Measurements from ENCODE around the gene SARM1. TPM values are rescaled to one million over a fixed set of nuclear protein-coding genes. Genes with fewer than 3 reads are reported as not detected.

The SARM1 gene
- total and polyA plus RNA-seq, 2 experiments from 2014 or later, result 14.5 to 19.5 TPM

DNA sequence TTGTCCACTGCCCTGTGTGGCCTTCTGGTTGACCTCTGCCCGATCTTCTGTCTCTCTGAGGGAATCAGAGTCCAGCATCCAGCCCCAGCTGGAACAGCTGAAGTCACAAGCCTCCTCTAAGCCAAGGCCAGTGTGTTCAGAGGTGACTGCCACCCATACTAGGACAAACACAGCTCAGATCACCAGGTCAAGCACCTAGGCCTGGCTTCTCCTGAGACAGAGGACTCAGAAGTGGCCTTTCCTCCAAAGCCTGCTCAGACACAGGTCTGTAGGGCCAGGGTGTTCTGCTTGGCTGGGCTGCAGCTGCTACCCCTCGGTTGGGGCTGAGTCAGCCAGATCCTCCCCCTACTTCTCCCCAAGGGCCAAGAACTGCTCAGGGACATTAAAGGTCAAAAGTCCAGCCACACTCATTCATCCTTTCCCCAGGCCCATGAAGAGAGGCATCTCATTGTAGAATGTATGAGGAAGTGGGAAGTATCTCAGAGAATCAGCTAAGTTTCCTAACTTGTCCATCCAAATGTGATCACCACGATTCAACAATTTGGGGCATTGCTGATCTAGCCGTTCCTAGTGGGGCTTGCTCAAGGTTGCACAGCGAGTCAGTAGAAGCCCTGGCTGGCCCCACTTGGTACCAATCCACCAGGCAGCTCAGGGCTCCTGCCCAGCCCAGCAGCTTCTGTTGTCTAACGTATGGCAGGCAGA, 26.9 kb downstream of the SARM1 start:
- H3K36me3 ChIP-seq (replicated peaks; ENCODE audit: insufficient read depth, low read depth), result no peaks in the 10 kb centered on the region
- peaks cover 22% of the 10 kb centered on the region for H3K4me1 ChIP-seq (ENCODE audit: insufficient read depth)
- 74% methylated on average over 6 of the region's 6 CpGs for WGBS (ENCODE audit: low lambda C conversion rate, missing lambda C conversion rate)
- H3K4me2 ChIP-seq, result no peak overlapping the region
- no peak overlapping the region for H3K4me3 ChIP-seq
- TF ChIP-seq EZH2 (IDR thresholded peaks at IDR 0.05; ENCODE audit: borderline replicate concordance) (no peak), EZH2phosphoT487 (IDR thresholded peaks at IDR 0.05; ENCODE audit: low read depth, severe bottlenecking, unreplicated experiment) (no peak)
- TF ChIP-seq, protein P1, sequence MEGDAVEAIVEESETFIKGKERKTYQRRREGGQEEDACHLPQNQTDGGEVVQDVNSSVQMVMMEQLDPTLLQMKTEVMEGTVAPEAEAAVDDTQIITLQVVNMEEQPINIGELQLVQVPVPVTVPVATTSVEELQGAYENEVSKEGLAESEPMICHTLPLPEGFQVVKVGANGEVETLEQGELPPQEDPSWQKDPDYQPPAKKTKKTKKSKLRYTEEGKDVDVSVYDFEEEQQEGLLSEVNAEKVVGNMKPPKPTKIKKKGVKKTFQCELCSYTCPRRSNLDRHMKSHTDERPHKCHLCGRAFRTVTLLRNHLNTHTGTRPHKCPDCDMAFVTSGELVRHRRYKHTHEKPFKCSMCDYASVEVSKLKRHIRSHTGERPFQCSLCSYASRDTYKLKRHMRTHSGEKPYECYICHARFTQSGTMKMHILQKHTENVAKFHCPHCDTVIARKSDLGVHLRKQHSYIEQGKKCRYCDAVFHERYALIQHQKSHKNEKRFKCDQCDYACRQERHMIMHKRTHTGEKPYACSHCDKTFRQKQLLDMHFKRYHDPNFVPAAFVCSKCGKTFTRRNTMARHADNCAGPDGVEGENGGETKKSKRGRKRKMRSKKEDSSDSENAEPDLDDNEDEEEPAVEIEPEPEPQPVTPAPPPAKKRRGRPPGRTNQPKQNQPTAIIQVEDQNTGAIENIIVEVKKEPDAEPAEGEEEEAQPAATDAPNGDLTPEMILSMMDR (IDR thresholded peaks at IDR 0.05; ENCODE audit: poor library complexity), result no peak
- no peaks in the 10 kb centered on the region for H4K20me1 ChIP-seq (ENCODE audit: insufficient read depth, poor library complexity, severe bottlenecking)
- no peaks in the 10 kb centered on the region for H3K79me2 ChIP-seq
- no peaks in the 10 kb centered on the region for H3K9me3 ChIP-seq (ENCODE audit: low read depth)
- H3K27me3 ChIP-seq, result no peaks in the 10 kb centered on the region
- peak; percentile 44 for DNase-seq (ENCODE audit: low spot score)
- no peaks in the 10 kb centered on the region for H3K9me2 ChIP-seq (replicated peaks; ENCODE audit: insufficient read depth)
- no peak overlapping the region for H2AFZ ChIP-seq
- peak overlapping the region; percentile 59 for H3K27ac ChIP-seq

DNA sequence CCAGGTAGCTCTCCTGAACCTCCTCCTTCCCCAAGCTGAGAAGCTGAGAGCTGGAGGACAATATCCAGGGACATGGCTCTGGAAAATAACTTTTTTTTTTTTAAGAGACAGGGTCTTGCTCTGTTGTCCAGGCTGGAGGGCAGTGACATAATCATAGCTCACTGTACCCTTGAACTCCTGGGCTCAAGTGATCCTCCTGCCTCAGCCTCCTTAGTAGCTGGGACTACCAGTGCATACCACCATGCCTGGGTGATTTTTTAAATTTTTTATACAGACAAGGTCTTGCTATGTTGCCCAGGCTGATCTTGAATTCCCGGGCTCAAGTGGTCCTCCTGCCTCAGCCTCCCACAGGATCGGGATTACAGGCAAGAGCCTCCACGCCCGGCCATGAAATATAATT, 28.3 kb downstream of the SARM1 start:
- Histone ChIP-seq H3K27ac (no peak overlapping the region), H3K4me1 (ENCODE audit: insufficient read depth) (peaks cover 21% of the 10 kb centered on the region), H3K9me2 (replicated peaks; ENCODE audit: insufficient read depth) (no peaks in the 10 kb centered on the region), H2AFZ (no peak overlapping the region), H3K9me3 (ENCODE audit: low read depth) (no peaks in the 10 kb centered on the region), H3K36me3 (replicated peaks; ENCODE audit: insufficient read depth, low read depth) (no peaks in the 10 kb centered on the region), H4K20me1 (ENCODE audit: insufficient read depth, poor library complexity, severe bottlenecking) (no peaks in the 10 kb centered on the region), H3K79me2 (peaks cover 10% of the 10 kb centered on the region), H3K4me2 (no peak overlapping the region), H3K27me3 (no peaks in the 10 kb centered on the region), H3K4me3 (no peak overlapping the region)
- no peak for DNase-seq (ENCODE audit: low spot score)
- 99% methylated on average over 4 of the region's 4 CpGs for WGBS (ENCODE audit: low lambda C conversion rate, missing lambda C conversion rate)
- TF ChIP-seq EZH2 (IDR thresholded peaks at IDR 0.05; ENCODE audit: borderline replicate concordance), result no peak

DNA sequence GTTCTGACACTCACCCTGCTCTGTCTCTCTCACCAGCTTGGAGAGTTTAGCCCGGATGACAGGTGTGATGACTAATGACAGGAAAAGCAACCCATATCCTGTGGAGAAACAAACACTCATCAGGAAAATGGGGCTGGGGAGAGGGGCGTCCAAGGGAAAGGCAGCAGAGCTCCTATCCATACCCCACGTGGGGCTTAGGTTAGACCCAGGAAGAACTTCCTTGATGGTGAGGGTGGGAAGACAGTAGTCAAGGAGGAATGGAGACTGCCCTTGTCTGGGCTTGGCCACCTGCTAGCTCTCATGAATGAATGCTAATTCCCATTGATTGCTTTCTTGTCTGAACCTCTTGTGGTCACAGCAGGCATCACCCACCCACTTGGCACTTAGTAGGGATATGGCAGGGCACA, 30.7 kb downstream of the SARM1 start:
- Histone ChIP-seq H3K9me2 (replicated peaks; ENCODE audit: insufficient read depth) (no peaks in the 10 kb centered on the region), H3K4me3 (no peak overlapping the region), H3K4me2 (no peak overlapping the region), H4K20me1 (ENCODE audit: insufficient read depth, poor library complexity, severe bottlenecking) (no peaks in the 10 kb centered on the region), H3K79me2 (peaks cover 13% of the 10 kb centered on the region), H3K36me3 (replicated peaks; ENCODE audit: insufficient read depth, low read depth) (no peaks in the 10 kb centered on the region), H3K4me1 (ENCODE audit: insufficient read depth) (peaks cover 27% of the 10 kb centered on the region), H2AFZ (no peak overlapping the region), H3K9me3 (ENCODE audit: low read depth) (no peaks in the 10 kb centered on the region), H3K27me3 (no peaks in the 10 kb centered on the region), H3K27ac (no peak overlapping the region)
- DNase-seq (ENCODE audit: low spot score), result no peak
- TF ChIP-seq EZH2phosphoT487 (IDR thresholded peaks at IDR 0.05; ENCODE audit: low read depth, severe bottlenecking, unreplicated experiment), result no peak
- 37% methylated on average over 3 of the region's 3 CpGs for WGBS (ENCODE audit: low lambda C conversion rate, missing lambda C conversion rate)

DNA sequence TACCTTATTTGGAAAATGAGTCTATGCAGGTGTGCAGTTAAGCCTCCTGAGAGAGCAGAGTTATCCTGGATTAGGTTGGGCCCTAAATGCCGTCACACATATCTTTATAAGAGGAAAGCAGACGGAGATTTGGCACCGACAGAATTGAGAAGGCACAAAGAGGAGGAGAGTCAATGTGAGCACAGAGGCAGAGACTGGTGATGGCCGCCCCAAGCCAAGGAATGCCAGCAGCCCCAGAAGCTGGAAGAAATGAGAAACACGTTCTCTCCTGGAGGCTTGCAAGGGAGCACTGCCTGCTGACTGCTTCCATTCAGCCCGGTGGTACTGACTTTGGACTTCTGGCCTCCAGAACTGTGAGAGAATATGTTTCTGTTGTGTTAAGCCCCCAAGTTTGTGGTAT, 31.4 kb downstream of the SARM1 start:
- TF ChIP-seq EZH2phosphoT487 (IDR thresholded peaks at IDR 0.05; ENCODE audit: low read depth, severe bottlenecking, unreplicated experiment) (no peak), EZH2 (IDR thresholded peaks at IDR 0.05; ENCODE audit: borderline replicate concordance) (no peak)
- TF ChIP-seq, protein P1 (IDR thresholded peaks at IDR 0.05; ENCODE audit: poor library complexity), result no peak
- no peak for DNase-seq (ENCODE audit: low spot score)
- no peaks in the 10 kb centered on the region for H4K20me1 ChIP-seq (ENCODE audit: insufficient read depth, poor library complexity, severe bottlenecking)
- no peaks in the 10 kb centered on the region for H3K27me3 ChIP-seq
- H3K4me1 ChIP-seq (ENCODE audit: insufficient read depth), result peaks cover 33% of the 10 kb centered on the region
- H3K9me2 ChIP-seq (replicated peaks; ENCODE audit: insufficient read depth), result no peaks in the 10 kb centered on the region
- 93% methylated on average over 6 of the region's 6 CpGs for WGBS (ENCODE audit: low lambda C conversion rate, missing lambda C conversion rate)
- peaks cover 13% of the 10 kb centered on the region for H3K79me2 ChIP-seq
- no peak overlapping the region for H3K4me3 ChIP-seq
- H3K36me3 ChIP-seq (replicated peaks; ENCODE audit: insufficient read depth, low read depth), result no peaks in the 10 kb centered on the region
- no peak overlapping the region for H3K27ac ChIP-seq
- no peaks in the 10 kb centered on the region for H3K9me3 ChIP-seq (ENCODE audit: low read depth)
- no peak overlapping the region for H3K4me2 ChIP-seq
- H2AFZ ChIP-seq, result no peak overlapping the region
